ENCODE data around the gene UCP2. TPM values are rescaled to one million over a fixed set of nuclear protein-coding genes. Genes with fewer than 3 reads are reported as not detected.

UCP2 gene
- total and polyA plus RNA-seq, 3 donors from 2014 or later, result 20.6 to 52.3 (median 40.8) TPM

GRCh38 chr11:73945396-73945795 lies 37.2 kb downstream of the UCP2 start:
- no peak overlapping the region for H3K4me3 ChIP-seq
- no peak overlapping the region for H3K27ac ChIP-seq
- no peaks in the 10 kb centered on the region for H3K27me3 ChIP-seq
- intact Hi-C loops (cut with DNase I; ENCODE audit: low total_unique reads), result no loop called here
- no peaks in the 10 kb centered on the region for H3K4me1 ChIP-seq
- 62 to 67% methylated on average over 4 of the region's 4 CpGs for WGBS, 2 donors
- DNase-seq, result no peak
- TF ChIP-seq CTCF (IDR thresholded peaks at IDR 0.05), result no peak
- no peak for TF ChIP-seq POLR2A (IDR thresholded peaks at IDR 0.05)
- H3K36me3 ChIP-seq (ENCODE audit: low read depth, missing control alignments), result no peaks in the 10 kb centered on the region
- no peaks in the 10 kb centered on the region for H3K9me3 ChIP-seq

GRCh38 chr11:73944901-73945300 lies 37.7 kb downstream of the UCP2 start:
- 84 to 88% methylated on average over 10 of the region's 10 CpGs for WGBS, 2 donors
- intact Hi-C loops (cut with DNase I; ENCODE audit: low total_unique reads), result no loop called here
- H3K27ac ChIP-seq, result no peak overlapping the region
- no peaks in the 10 kb centered on the region for H3K36me3 ChIP-seq (ENCODE audit: low read depth, missing control alignments)
- no peaks in the 10 kb centered on the region for H3K9me3 ChIP-seq
- TF ChIP-seq CTCF (IDR thresholded peaks at IDR 0.05) (no peak), POLR2A (IDR thresholded peaks at IDR 0.05) (no peak)
- no peaks in the 10 kb centered on the region for H3K4me1 ChIP-seq
- no peaks in the 10 kb centered on the region for H3K27me3 ChIP-seq
- no peak overlapping the region for H3K4me3 ChIP-seq
- no peak for DNase-seq

GRCh38 chr11:73944085-73944484 lies 38.6 kb downstream of the UCP2 start:
- intact Hi-C loops (cut with DNase I; ENCODE audit: low total_unique reads), result no loop called here
- H3K27me3 ChIP-seq, result no peaks in the 10 kb centered on the region
- WGBS, 2 donors, result 61 to 74% methylated on average over 6 of the region's 6 CpGs
- no peaks in the 10 kb centered on the region for H3K9me3 ChIP-seq
- no peak for TF ChIP-seq POLR2A (IDR thresholded peaks at IDR 0.05)
- no peak for TF ChIP-seq CTCF (IDR thresholded peaks at IDR 0.05)
- H3K27ac ChIP-seq, result no peak overlapping the region
- DNase-seq, result no peak
- H3K4me3 ChIP-seq, result no peak overlapping the region
- no peaks in the 10 kb centered on the region for H3K36me3 ChIP-seq (ENCODE audit: low read depth, missing control alignments)
- H3K4me1 ChIP-seq, result no peaks in the 10 kb centered on the region

DNA sequence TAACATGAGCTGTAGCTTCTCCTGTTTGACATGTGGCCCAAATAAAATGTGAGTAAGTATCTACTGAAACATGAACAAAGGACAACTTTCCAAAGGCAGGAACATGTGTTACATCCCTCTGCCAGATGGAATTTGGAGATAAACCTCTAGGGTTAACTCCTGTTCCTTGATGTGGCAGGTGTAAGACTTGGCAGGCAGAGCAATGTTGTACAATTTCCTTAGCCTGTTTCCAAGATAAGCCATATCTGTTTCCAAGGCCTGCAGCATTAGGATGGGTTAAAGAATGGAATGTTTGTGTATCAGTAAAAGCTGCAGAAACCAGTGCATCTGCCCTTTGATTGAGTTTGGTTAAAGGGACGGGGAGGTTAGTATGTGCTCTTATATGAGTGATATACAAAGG lies 40.6 kb downstream of the UCP2 start:
- no peak for DNase-seq
- H3K27ac ChIP-seq, result no peak overlapping the region
- no peak for TF ChIP-seq POLR2A (IDR thresholded peaks at IDR 0.05)
- TF ChIP-seq CTCF (IDR thresholded peaks at IDR 0.05), result no peak
- H3K9me3 ChIP-seq, result no peaks in the 10 kb centered on the region
- no peaks in the 10 kb centered on the region for H3K36me3 ChIP-seq (ENCODE audit: low read depth, missing control alignments)
- no peaks in the 10 kb centered on the region for H3K27me3 ChIP-seq
- 47 to 79% methylated on average over 1 of the region's 1 CpG for WGBS, 2 donors
- H3K4me3 ChIP-seq, result no peak overlapping the region
- H3K4me1 ChIP-seq, result no peaks in the 10 kb centered on the region
- intact Hi-C loops (cut with DNase I; ENCODE audit: low total_unique reads), result no loop called here

- TF ChIP-seq POLR2A (IDR thresholded peaks at IDR 0.05), result no peak
- Histone ChIP-seq H3K36me3 (ENCODE audit: low read depth, missing control alignments) (no peaks in the 10 kb centered on the region), H3K9me3 (no peaks in the 10 kb centered on the region), H3K27ac (no peak overlapping the region), H3K27me3 (no peaks in the 10 kb centered on the region), H3K4me1 (no peaks in the 10 kb centered on the region), H3K4me3 (no peak overlapping the region)
- 92% methylated on average over 9 of the region's 9 CpGs for WGBS, 2 donors
- intact Hi-C loops (cut with DNase I; ENCODE audit: low total_unique reads), result no loop called here
- no peak for DNase-seq
These were observed 41.7 kb downstream of the UCP2 start for GRCh38 chr11:73940801-73941570.
